ENCODE measurements around the gene IRAK4. TPM values are rescaled to one million over a fixed set of nuclear protein-coding genes. Genes with fewer than 3 reads are reported as not detected.

Gene IRAK4
- total and polyA plus RNA-seq, 2 donors (not counting 3 experiments of a cell fraction or from before 2014, with no cell fraction given): 10.8 to 13.1 TPM

DNA sequence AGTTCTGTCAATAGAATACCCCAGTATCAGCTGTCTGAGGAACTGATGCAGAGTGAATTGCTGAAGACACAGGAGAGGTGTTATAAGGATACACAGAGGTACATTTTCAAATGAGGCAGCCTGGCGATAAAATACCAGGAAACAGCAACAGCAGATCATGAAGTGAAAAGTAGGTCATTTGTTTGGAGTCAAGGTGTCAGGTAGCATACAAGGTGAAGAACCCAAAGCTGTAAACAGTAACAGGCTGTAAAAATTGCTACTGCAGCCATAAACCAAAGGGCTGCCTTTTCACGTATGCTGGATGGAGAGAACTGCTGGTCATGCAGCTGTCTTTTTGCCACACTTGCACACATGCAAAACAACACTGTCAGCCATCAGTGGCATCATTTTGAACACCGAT, 56.7 kb downstream of the IRAK4 start:
- CTCF ChIA-PET: interaction anchor here (0.9 to 3.1 kb wide), 3 partner anchors 10 to 15 kb away, joined by 3 to 9 read pairs (median 3); partner anchors contain the start of gene TWF1
- Histone ChIP-seq H3K79me2 (ENCODE audit: control insufficient read depth, insufficient read depth, low read length) (no peaks in the 10 kb centered on the region), H3K27ac (ENCODE audit: insufficient read depth, low read depth, low read length) (no peak overlapping the region), H3K4me3 (replicated peaks in 1 of 3; ENCODE audit: insufficient read depth in 1 of 3, low read depth in 1 of 3, low read length in 3 of 3) (no peak overlapping the region), H3K4me2 (ENCODE audit: insufficient read depth, low read length) (no peak overlapping the region), H2AFZ (ENCODE audit: low read depth, low read length) (no peak overlapping the region), H3K27me3 (ENCODE audit: control insufficient read depth in 2 of 2, insufficient read depth in 2 of 2, low read length in 2 of 2) (peaks cover 12 to 21% of the 10 kb centered on the region in 2 experiments), H3K9ac (replicated peaks; ENCODE audit: extremely low read depth, insufficient read depth, low read length) (no peak overlapping the region), H3K9me1 (replicated peaks; ENCODE audit: control insufficient read depth, extremely low read depth, insufficient read depth, low read length) (no peaks in the 10 kb centered on the region), H3K36me3 (ENCODE audit: control insufficient read depth in 2 of 2, extremely low read depth in 1 of 2, insufficient read depth in 2 of 2, low read length in 2 of 2) (no peaks in the 10 kb centered on the region), H3K9me3 (replicated peaks; ENCODE audit: control insufficient read depth, insufficient read depth, low read length) (no peaks in the 10 kb centered on the region), H3K4me1 (ENCODE audit: control insufficient read depth, extremely low read depth, insufficient read depth, low read length) (no peaks in the 10 kb centered on the region), H4K20me1 (replicated peaks; ENCODE audit: control insufficient read depth, extremely low read depth, insufficient read depth, low read length) (no peaks in the 10 kb centered on the region)
- POLR2A ChIA-PET: no interaction called here
- DNase-seq (ENCODE audit: low read depth, low spot score): no peak
- FAIRE-seq: no peak
- TF ChIP-seq JUN (IDR thresholded peaks at IDR 0.05; ENCODE audit: borderline replicate concordance, insufficient read depth, insufficient read length, low read depth) (no peak), MYC (IDR thresholded peaks at IDR 0.05; ENCODE audit: low read depth, low read length) (no peak), POLR2A (IDR thresholded peaks at IDR 0.05; ENCODE audit: low read depth, low read length) (no peak), POLR2AphosphoS5 (IDR thresholded peaks at IDR 0.05; ENCODE audit: insufficient read depth, low read depth, low read length) (no peak), FOS (IDR thresholded peaks at IDR 0.05; ENCODE audit: borderline replicate concordance, insufficient read depth, low read length) (no peak), EZH2 (IDR thresholded peaks at IDR 0.05; ENCODE audit: borderline replicate concordance, low read depth, low read length, severe bottlenecking) (no peak), GATA2 (IDR thresholded peaks at IDR 0.05; ENCODE audit: insufficient read depth, insufficient read length, low read depth, low read length) (no peak)
- TF ChIP-seq, protein P1, sequence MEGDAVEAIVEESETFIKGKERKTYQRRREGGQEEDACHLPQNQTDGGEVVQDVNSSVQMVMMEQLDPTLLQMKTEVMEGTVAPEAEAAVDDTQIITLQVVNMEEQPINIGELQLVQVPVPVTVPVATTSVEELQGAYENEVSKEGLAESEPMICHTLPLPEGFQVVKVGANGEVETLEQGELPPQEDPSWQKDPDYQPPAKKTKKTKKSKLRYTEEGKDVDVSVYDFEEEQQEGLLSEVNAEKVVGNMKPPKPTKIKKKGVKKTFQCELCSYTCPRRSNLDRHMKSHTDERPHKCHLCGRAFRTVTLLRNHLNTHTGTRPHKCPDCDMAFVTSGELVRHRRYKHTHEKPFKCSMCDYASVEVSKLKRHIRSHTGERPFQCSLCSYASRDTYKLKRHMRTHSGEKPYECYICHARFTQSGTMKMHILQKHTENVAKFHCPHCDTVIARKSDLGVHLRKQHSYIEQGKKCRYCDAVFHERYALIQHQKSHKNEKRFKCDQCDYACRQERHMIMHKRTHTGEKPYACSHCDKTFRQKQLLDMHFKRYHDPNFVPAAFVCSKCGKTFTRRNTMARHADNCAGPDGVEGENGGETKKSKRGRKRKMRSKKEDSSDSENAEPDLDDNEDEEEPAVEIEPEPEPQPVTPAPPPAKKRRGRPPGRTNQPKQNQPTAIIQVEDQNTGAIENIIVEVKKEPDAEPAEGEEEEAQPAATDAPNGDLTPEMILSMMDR (IDR thresholded peaks at IDR 0.05; ENCODE audit: extremely low read depth in 1 of 2, insufficient read depth in 1 of 2, low read depth in 1 of 2, low read length in 2 of 2): no peak
- TF ChIP-seq, protein P2, sequence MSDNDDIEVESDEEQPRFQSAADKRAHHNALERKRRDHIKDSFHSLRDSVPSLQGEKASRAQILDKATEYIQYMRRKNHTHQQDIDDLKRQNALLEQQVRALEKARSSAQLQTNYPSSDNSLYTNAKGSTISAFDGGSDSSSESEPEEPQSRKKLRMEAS (IDR thresholded peaks at IDR 0.05; ENCODE audit: insufficient read depth, insufficient read length): no peak
- dilution Hi-C loops (cut with MboI; ENCODE audit: extremely low pct_ligation_motif_present, low sequenced_read_pairs) (no loop called here), intact Hi-C loops (cut with micrococcal nuclease) (no loop called here)
- BruUV-seq (replicated peaks): no TSS peak
